H1 (cell line): Measurements from ENCODE around the gene SMG1. TPM values are rescaled to one million over a fixed set of nuclear protein-coding genes. Genes with fewer than 3 reads are reported as not detected.

Experiments
- E2F6 ChIP-seq: IDR thresholded peaks from 2 replicates; pipeline ENCODE4 v1.6.1; 2012; ENCODE audit warnings: inconsistent platforms
- EGR1 ChIP-seq: IDR thresholded peaks from 2 replicates; pipeline ENCODE4 v1.6.1; 2011; ENCODE audit warnings: low read depth, low read length, borderline replicate concordance
- POU5F1 ChIP-seq: IDR thresholded peaks from 2 replicates; pipeline ENCODE4 v1.6.1; 2011; ENCODE audit warnings: low read depth, mild to moderate bottlenecking, low read length, moderate library complexity
- SP4 ChIP-seq: IDR thresholded peaks from 2 replicates; pipeline ENCODE4 v1.6.1; 2012; ENCODE audit warnings: low read length, inconsistent platforms
- polyA plus RNA-seq, 7 experiments: library from polyadenylated mRNA; depleted of rRNA in 3 of 7; stranded (reverse) in 5 of 7; unstranded in 2 of 7; fragments of >200 nt in 5 of 7; fragments of 200-250 nt in 2 of 7; gene quantifications; 1 replicate in 5 of 7; 2 replicates in 1 of 7; 4 replicates in 1 of 7; pipeline versions ENCODE4 v1.2.1 to v1.2.3, GENCODE V29; 2011 to 2013; ENCODE audit warnings: missing spikeins in 2 of 7, mixed read lengths in 2 of 7
- total RNA-seq: library from RNA; stranded (reverse); fragmentation: NEBNext Ultra II Directional; extraction: Animal tissue kit (Norgen Biotek cat#: 25700); gene quantifications from 2 replicates; pipeline ENCODE4 v1.2.1, GENCODE V29; 2021

SMG1 gene
- total and polyA plus RNA-seq, 2 of the 8 experiments (the other 6 are each of a cell fraction or from before 2014, with no cell fraction given), result 14.9 to 90.6 TPM

- TF ChIP-seq E2F6 (no peak), POU5F1 (no peak), EGR1 (no peak), SP4 (no peak)
- TF ChIP-seq, all 59 proteins: peak for 0
Measured at GRCh38 chr16:18829251-18829650, 97.0 kb downstream of the SMG1 start (continued).
